Loucy (cell line): ENCODE data around the gene PTPRN2.

Source experiments
- CTCF ChIP-seq: fragments of 200-600 bp; sonication (generic); conservative IDR thresholded peaks from 2 replicates; pipeline ENCODE4 v1.5.1; 2014; ENCODE audit warnings: mild to moderate bottlenecking, antibody characterized with exemption, low read length
- EZH2phosphoT487 ChIP-seq: fragments of 200-600 bp; IDR thresholded peaks from 2 replicates; pipeline ENCODE4 v1.6.1; 2018; ENCODE audit warnings: antibody characterized with exemption, mild to moderate bottlenecking, moderate library complexity, borderline replicate concordance

- TF ChIP-seq CTCF, result no peak
- TF ChIP-seq EZH2phosphoT487, result no peak
Observed at GRCh38 chr7:158126661-158127060, 461.0 kb downstream of the PTPRN2 start.
